OCI-M2 (cell line): ENCODE measurements around the gene SLC25A22.

Experiments
- DNase-seq: peaks from one replicate; lab custom pipeline; 2025; ENCODE audit not compliant: unreplicated experiment; lab: John Stamatoyannopoulos, UW

SLC25A22 gene

DNA sequence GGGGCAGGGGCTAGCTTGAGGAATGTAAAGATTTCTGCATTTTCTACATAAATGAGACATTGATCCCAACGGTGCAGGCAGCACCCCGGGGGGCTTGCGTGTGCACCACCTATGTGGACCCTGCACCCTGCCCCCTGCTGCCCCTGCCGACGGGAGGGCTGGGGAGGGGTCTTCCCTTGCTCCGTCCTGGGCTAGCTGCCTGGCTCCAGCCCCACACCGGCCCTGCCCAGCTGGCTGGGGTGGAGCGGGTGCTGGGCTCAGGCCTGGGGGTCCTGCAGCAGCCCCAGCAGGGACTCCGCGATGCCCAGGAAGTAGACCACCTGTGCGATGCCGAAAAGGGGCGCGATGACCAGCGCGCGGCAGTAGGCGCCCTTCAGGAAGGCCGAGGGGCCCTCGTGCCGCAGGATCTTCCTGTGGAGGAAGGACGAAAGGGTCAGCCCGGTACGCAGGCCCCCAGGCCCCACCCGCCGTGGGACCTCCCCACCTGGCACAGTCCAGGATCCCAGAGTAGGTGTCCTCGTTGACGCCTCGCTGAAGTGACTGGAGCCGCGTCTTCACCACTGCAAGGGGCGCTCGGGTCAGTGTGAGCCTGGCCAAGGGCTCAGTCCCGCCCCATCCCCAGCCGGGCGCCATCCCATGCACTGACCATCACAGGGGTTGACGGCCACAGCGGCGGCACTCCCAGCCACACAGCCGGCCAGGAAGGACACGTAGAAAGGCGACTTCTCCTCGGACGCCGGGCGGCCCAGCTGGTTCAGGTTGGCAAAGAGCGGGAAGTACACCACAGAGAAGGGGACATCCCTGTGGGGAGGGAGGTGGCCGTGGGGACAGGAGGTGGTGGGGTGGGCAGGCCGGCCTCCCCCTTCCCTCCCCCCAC is 6.2 kb downstream of the SLC25A22 start:
- DNase-seq, result no peak

DNA sequence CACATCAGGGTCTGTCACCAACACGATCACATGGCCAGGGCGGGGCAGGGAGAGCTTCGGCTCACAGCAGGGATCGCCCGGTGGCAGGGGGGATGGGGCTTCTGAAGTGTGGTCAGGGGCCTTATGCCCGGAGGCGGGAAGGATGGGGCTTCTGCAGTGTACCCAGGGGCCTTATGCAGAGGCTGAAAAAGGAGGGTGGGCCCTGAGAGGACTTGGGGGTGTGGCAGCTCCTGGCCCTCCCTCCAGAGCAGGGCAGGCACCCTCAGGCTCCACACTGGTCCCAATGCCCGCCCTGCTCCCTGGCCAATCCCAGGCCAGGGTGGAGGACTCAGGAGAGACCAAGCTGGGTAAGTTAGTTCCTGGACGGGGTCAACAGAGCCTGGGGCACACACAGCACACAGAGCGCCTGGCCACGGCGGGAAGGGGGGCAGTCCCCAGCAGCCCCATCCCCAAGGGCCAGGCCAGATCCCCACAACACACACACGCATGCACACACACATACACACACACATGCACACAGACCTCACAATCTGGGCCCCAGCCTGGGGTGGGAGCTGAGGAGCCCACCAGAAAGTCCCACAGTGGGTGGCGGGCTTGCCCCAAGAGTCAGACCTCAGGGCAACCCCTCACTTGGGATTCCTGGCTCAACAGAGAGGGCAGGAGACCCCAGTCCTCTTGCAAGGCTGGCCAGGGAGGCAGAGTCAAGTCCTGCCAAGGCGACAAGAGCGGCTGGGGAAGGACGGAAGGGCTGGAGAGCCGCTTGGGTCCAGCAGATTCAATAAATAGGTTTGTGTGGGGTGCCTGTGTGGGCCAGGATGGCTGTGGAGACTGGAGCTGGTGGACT is 7.1 kb downstream of the SLC25A22 start:
- DNase-seq, result no peak

DNA sequence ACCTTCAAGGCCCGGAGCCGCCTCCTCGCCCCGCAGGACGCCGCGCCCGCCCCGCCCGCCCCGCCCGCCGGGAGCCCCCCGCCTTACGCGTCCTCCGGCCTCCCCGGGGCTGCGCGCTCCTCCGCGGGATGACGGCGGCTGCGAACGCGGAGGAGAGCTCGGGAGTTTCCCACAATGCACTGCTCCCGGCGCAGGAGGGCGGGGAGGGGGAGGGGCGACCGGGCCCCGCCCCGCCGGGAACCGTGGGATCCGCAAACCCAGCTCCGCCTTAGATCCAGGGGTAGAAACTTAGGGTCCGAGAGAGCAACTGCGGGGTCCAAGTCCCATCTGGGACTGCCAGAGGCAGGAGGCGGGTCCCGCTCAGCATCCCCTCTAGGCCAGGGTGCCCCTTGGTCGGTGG is 8.1 kb downstream of the SLC25A22 start, which contains the start of gene CEND1:
TSS of gene CEND1 (minus strand) at position 148 of the 400 bp plus-strand sequence. CDS start 1,514 bp downstream, outside the sequence.
- no peak for DNase-seq

GRCh38 chr11:788953-789940 is 8.8 kb downstream of the SLC25A22 start:
- DNase-seq, result no peak

- no peak for DNase-seq
These were observed 10.0 kb downstream of the SLC25A22 start for GRCh38 chr11:788009-788640.

- no peak for DNase-seq
These were observed 10.9 kb downstream of the SLC25A22 start for GRCh38 chr11:787084-787675.

DNA sequence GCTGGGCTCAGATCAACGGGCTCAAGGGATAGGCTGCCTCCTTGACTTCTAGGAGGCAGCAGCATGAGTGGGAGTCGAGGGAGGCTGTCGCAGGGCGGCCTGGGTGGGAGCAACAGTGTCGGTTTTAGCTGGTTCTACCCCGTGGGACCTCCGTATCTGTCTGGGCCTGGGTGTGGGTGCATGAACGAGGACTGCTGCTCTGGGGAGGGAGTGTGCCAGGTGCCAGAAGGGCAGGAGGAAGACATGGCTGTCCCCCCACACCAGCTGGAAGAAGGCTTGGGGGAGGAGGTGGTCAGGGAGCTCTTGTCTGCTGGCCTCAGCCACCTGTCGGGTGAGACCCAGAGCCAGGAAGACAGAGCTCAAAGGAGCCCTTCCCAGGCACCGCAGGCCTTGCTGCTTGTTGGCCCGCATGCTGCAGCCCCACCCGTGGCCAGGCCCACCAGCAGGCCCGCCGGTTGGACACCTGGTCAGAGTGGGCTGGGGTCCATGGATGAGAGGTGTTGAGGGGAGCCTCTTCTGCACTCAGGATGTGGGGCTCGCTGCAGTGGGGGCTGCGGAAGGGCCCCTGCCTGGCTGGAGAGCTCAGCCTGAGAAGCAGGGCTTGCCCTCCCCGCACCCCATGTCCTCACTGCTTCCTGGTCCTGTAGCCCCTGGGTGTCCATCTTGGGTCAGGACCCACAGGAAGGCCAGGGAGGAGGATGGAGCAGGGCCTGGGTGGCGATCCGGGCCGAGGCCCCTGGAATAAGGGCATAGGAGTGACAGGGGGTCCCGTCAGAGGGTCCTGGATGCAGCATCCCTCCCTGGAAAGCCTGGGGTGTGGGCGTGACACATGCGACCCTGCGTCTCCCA is 11.6 kb downstream of the SLC25A22 start:
- no peak for DNase-seq

GRCh38 chr11:783581-784015 is 14.5 kb downstream of the SLC25A22 start:
- no peak for DNase-seq

DNA sequence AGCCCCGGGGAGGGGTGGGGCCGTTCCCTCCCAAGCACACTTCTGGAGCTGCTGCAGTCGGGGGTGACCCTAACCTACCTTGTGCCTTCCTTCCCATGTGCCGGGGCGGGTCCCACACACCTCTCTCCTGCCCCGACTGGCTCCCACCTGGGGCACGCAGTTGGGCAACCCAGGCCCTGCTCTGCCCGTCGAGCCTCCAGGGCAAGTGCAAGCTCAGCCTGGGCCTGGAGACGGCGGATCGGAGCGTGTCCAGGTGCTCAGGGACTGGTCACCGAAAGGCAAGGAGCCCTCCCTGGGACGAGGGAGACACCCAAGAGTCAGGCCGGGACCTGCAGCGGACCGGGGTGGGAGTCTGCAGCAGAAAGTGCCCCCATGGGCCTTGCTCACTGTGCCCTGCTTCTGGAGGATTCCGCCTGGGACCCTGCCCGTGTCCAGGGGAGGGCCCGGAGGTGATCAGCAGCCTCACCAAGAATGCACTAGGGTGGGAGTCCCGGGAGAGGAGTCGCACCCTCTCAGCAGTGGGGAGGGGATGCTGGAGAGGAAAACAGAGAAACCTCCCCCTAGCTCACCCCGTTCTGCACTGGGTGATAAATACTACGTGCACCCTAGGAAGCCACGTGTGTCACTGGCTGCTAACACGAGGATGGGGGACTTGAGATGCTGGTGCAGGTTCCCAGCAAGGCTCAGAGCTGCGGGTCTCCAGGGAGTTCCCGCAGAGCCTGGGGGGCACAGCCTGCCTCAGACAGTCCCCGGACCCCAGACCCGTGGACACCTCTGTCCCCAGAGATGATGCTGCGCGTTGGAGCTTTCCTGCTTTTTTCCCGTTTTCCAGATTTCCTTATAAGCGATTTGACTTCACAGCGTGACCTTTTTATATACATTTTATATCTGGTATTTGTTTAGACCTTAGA is 15.6 kb downstream of the SLC25A22 start:
- DNase-seq, result no peak

GRCh38 chr11:779955-780532 is 18.0 kb downstream of the SLC25A22 start:
- no peak for DNase-seq

DNA sequence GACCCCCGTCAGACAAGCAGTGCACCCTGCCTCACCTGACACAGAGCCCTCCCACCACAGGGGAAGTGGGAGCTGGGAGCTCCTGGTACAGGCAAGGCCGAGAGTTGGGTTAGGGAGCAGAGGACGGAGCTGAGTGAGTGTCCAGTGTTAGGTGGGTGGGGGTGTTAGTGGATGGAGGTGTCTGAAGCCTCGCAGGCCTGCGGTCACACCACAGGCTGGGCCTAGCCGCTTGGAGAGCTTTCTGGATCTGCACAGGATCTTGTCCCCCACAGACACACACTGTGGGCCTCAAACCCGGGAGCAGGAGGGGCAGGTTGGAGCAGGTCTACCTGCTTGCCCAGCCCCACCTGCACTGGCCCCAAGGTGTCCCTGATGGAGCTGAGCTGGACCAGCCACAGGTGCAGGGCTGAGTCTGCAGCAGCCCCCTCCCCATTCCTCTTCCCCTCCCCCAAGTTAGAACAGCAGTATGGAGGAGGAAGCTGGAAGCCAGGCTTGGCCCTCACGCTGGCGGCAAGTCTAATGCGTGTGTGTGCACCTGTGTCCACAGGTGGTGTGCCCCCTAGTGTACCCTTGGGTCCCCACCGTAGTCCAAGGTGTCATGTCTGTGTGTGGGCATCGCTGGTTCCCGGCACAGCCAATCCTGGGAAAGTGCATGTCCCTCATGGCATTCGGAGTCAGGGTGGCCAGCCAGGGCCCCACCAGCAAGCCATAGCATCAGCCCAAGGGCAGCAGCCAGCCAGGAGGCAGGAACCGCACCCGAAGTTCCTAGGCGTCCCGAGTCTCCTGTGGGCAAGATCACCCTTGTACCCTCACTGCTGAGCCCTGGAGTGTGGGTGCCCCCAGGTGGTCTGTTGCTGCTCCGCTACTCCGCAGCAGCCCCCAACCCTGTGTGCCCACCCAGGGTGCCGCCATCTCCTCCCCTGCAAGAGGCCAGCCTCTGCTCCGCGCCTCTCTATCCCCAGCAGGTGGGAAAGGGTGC is 18.8 kb downstream of the SLC25A22 start:
- no peak for DNase-seq

DNA sequence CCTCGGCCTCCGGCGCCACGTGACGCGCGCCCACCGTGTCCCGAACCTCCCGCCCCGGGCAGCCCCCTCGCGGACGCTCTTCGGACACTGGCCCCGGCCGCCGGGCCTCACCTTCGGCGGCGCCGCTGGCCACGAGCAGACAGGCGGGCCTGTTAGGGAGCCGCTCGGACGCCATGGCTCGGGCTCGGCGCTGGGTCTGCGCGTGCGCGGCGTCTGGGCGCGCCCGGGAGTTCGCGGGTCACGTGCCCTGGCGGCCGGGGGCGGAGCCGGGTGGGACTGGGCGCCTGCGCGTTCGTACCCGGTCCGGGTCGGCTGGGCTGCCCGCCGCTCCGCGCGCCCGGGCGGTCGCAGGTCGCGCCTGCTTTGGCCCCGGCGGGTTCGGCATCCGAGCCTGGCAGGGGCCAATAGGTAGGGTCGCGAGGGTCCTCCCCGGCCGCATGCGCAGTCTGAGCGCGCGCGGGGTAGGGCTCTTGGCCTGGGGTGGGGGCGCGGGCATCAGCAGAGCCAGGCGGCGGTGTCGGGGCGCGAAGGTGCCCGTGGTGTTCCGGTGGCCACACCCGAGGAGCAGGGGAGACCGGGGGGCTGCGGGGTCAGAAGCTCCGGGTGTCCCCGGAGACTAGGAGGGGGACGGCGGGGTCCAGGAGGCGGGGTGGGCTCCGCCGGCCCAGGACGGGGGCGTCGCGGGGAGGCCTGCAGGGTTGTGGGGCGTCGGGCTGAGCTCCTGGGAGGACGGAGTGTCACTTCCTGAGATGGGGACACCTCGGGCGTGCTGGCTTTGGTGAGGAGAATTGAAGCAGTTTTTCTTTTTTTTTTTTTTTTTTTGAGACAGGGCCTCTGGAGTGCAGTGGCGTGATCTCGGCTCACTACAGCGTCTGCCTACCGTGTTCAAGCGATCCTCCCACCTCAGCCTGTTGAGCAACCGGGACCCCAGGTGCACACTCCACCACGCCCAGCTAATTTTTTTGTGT is 20.5 kb downstream of the SLC25A22 start, which contains the start of gene GATD1:
TSS of gene GATD1 (minus strand) at position 200 of the 968 bp plus-strand sequence. CDS start at position 175, 25 bp downstream.
- DNase-seq, result no peak

- DNase-seq, result no peak
These were observed 21.4 kb downstream of the SLC25A22 start for GRCh38 chr11:776561-777287.

DNA sequence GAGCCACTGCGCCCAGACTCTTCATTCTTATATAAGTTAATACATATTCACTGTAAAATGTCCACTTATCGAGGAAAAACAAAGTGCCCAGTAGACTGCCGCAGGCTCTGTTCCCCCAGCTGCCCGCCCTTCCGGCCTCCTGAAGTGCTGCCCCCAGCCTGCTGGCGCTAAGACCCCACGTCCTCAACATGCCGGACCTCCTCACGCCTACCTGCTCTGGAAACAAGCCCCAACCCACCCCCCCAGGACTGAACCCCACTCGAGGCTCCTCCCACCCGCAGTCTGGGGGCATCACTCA is 21.9 kb downstream of the SLC25A22 start:
- no peak for DNase-seq
